SK-N-SH (cell line): ENCODE results near the gene TPRG1. TPM values are rescaled to one million over a fixed set of nuclear protein-coding genes. Genes with fewer than 3 reads are reported as not detected.

Source experiments
- CTCF ChIA-PET: fragments of 300-600, 350-600 bp; formaldehyde crosslinking; extraction: SDS; loops from one replicate; lab custom pipeline; 2021; lab: Yijun Ruan, JAX
- POLR2A ChIA-PET: fragments of 350-600 bp; sonication (Branson Sonifier 250); formaldehyde crosslinking; extraction: SDS; loops from one replicate; lab custom pipeline; 2020; ENCODE audit warnings: antibody characterized with exemption, inconsistent platforms; lab: Yijun Ruan, JAX
- DNase-seq: peaks from one replicate; pipeline ENCODE4 v3.0.0; 2012
- H2AFZ ChIP-seq: fragments of 200-600 bp; sonication (generic); 2 replicates; pipeline ENCODE4 v1.8.1; 2016; ENCODE audit warnings: antibody characterized with exemption, mild to moderate bottlenecking, low read depth
- H3F3A ChIP-seq: fragments of 200-600 bp; sonication (generic); replicated peaks from 2 replicates; pipeline ENCODE3; 2016; ENCODE audit warnings: antibody characterized with exemption, mild to moderate bottlenecking; ENCODE audit not compliant: insufficient read depth
- H3K27ac ChIP-seq, 2 experiments: fragments of 200-500 bp in 1 of 2; fragments of 200-600 bp in 1 of 2; sonication (Bioruptor generic) in 1 of 2; sonication (generic), shearing (Covaris generic) in 1 of 2; 2 replicates each; pipeline versions ENCODE4 v1.5.1 to v1.6.1; 2014 to 2016; ENCODE audit warnings: low read depth in 2 of 2, inconsistent platforms in 1 of 2, low read length in 1 of 2, mild to moderate bottlenecking in 1 of 2, mixed read lengths in 1 of 2
- H3K27me3 ChIP-seq: fragments of 200-600 bp; sonication (generic), shearing (Covaris generic); 2 replicates; pipeline ENCODE4 v1.6.1; 2016; ENCODE audit warnings: mixed run types; ENCODE audit not compliant: insufficient read depth
- H3K36me3 ChIP-seq, 2 experiments: fragments of 200-500 bp in 1 of 2; fragments of 200-600 bp in 1 of 2; sonication (Bioruptor generic) in 1 of 2; sonication (generic) in 1 of 2; replicated peaks in 1 of 2; 2 replicates each; pipeline versions ENCODE3 to v1.5.1; 2014 to 2016; ENCODE audit warnings: low read length in 1 of 2, mild to moderate bottlenecking in 1 of 2; ENCODE audit not compliant: insufficient read depth in 2 of 2, control insufficient read depth in 1 of 2
- H3K4me1 ChIP-seq, 2 experiments: fragments of 200-500 bp in 1 of 2; fragments of 200-600 bp in 1 of 2; sonication (Bioruptor generic) in 1 of 2; sonication (generic), shearing (Covaris generic) in 1 of 2; 2 replicates each; pipeline versions ENCODE4 v1.5.1 to v1.6.1; 2014 to 2016; ENCODE audit warnings: low read depth in 1 of 2, low read length in 1 of 2, mixed run types in 1 of 2; ENCODE audit not compliant: insufficient read depth in 2 of 2, control insufficient read depth in 1 of 2
- H3K4me2 ChIP-seq: fragments of 200-600 bp; sonication (generic), shearing (Covaris generic); 2 replicates; pipeline ENCODE4 v1.6.1; 2017; ENCODE audit warnings: mixed run types
- H3K4me3 ChIP-seq, 2 experiments: fragments of 200-500 bp in 1 of 2; fragments of 200-600 bp in 1 of 2; sonication (Bioruptor generic) in 1 of 2; sonication (generic), shearing (Covaris generic) in 1 of 2; 2 replicates each; pipeline versions ENCODE4 v1.5.1 to v1.8.1; 2014 to 2016; ENCODE audit warnings: low read depth in 2 of 2, inconsistent platforms in 1 of 2, low read length in 1 of 2, mild to moderate bottlenecking in 1 of 2, mixed read lengths in 1 of 2, moderate library complexity in 1 of 2
- H3K79me2 ChIP-seq: fragments of 200-600 bp; sonication (generic); 2 replicates; pipeline ENCODE4 v1.8.1; 2017; ENCODE audit warnings: mild to moderate bottlenecking; ENCODE audit not compliant: insufficient read depth
- H3K9ac ChIP-seq: fragments of 200-600 bp; sonication (generic); 2 replicates; pipeline ENCODE4 v1.6.1; 2017; ENCODE audit warnings: mixed run types
- H3K9me2 ChIP-seq: fragments of 200-600 bp; sonication (generic); 2 replicates; pipeline ENCODE4 v1.6.1; 2017; ENCODE audit warnings: mixed run types
- H3K9me3 ChIP-seq: fragments of 200-600 bp; sonication (generic); 2 replicates; pipeline ENCODE4 v1.6.1; 2017; ENCODE audit warnings: mixed run types, mild to moderate bottlenecking, moderate library complexity
- H4K20me1 ChIP-seq: fragments of 200-600 bp; sonication (generic); 2 replicates; pipeline ENCODE4 v1.6.1; 2017; ENCODE audit warnings: mild to moderate bottlenecking, mixed run types; ENCODE audit not compliant: insufficient read depth
- CHD2 ChIP-seq: fragments of 150-350 bp; IDR thresholded peaks from 2 replicates; pipeline ENCODE4 v1.6.1; 2018; ENCODE audit warnings: low read length; ENCODE audit not compliant: partially characterized antibody
- FOSL2 ChIP-seq: IDR thresholded peaks from 2 replicates; pipeline ENCODE4 v1.4.0; 2012; ENCODE audit warnings: low read depth, mild to moderate bottlenecking, moderate library complexity, borderline replicate concordance
- GATA2 ChIP-seq: sonication (generic); formaldehyde crosslinking; IDR thresholded peaks from 2 replicates; pipeline ENCODE4 v1.5.0; 2020; ENCODE audit warnings: mild to moderate bottlenecking, missing genetic modification reagents
- MEF2A ChIP-seq: IDR thresholded peaks from 2 replicates; pipeline ENCODE4 v1.4.0; 2012; ENCODE audit warnings: low read depth, borderline replicate concordance
- MXI1 ChIP-seq: IDR thresholded peaks from 2 replicates; pipeline ENCODE4 v1.6.1; 2012; ENCODE audit warnings: mild to moderate bottlenecking, low read depth, low read length, improper control_type of control experiment
- PBX3 ChIP-seq: IDR thresholded peaks from 2 replicates; pipeline ENCODE4; 2012
- POLR2AphosphoS5 ChIP-seq: IDR thresholded peaks from 2 replicates; pipeline ENCODE4 v1.6.1; 2012; ENCODE audit warnings: low read depth, low read length
- RAD21 ChIP-seq: IDR thresholded peaks from 2 replicates; pipeline ENCODE4 v1.6.1; 2012; ENCODE audit warnings: mild to moderate bottlenecking, low read length
- RFX5 ChIP-seq: IDR thresholded peaks from 2 replicates; pipeline ENCODE4 v1.6.1; 2012; ENCODE audit warnings: mild to moderate bottlenecking, improper control_type of control experiment, low read length
- RXRA ChIP-seq: IDR thresholded peaks from 2 replicates; pipeline ENCODE4 v1.4.0; 2012; ENCODE audit warnings: low read depth, mild to moderate bottlenecking, borderline replicate concordance
- SIN3A ChIP-seq: IDR thresholded peaks from 2 replicates; pipeline ENCODE4 v1.6.1; 2012; ENCODE audit warnings: low read depth, mild to moderate bottlenecking, low read length, moderate library complexity, borderline replicate concordance
- TCF12 ChIP-seq: IDR thresholded peaks from 2 replicates; pipeline ENCODE4 v1.4.0; 2012
- USF1 ChIP-seq: IDR thresholded peaks from 2 replicates; pipeline ENCODE4 v1.4.0; 2012; ENCODE audit warnings: low read depth, borderline replicate concordance
- YY1 ChIP-seq: IDR thresholded peaks from 2 replicates; pipeline ENCODE4 v1.4.0; 2012; ENCODE audit warnings: low read depth, mild to moderate bottlenecking
- WGBS: methylation state at CpG from one replicate; pipeline ENCODE4 v1.1.6; 2017; ENCODE audit warnings: low lambda C conversion rate; 5-methylcytosine and 5-hydroxymethylcytosine counted together
- polyA plus RNA-seq, 3 experiments: library from polyadenylated mRNA; depleted of rRNA; stranded (reverse); fragments of >200 nt; gene quantifications; 2 replicates each; pipeline ENCODE4 v1.2.3, GENCODE V29; 2012

Gene TPRG1
- polyA plus RNA-seq, 1 of the 3 experiments (the other 2 are of a cell fraction), result 0.64 TPM

- POLR2A ChIA-PET, result no interaction called here
Measured at GRCh38 chr3:189229196-189229828, 57.5 kb downstream of the TPRG1 start.

GRCh38 chr3:189232790-189233189, 61.0 kb downstream of the TPRG1 start:
- Histone ChIP-seq H3K36me3 (no peaks in the 10 kb centered on the region), H3K9ac (no peak overlapping the region), H3K79me2 (no peaks in the 10 kb centered on the region), H3K9me3 (no peaks in the 10 kb centered on the region), H3F3A (peaks cover 4% of the 10 kb centered on the region), H3K27ac (no peak overlapping the region), H3K4me3 (no peak overlapping the region), H3K4me2 (no peak overlapping the region; the same call in 1 of the 2 replicates), H4K20me1 (no peaks in the 10 kb centered on the region), H3K9me2 (no peaks in the 10 kb centered on the region), H3K4me1 (no peaks in the 10 kb centered on the region), H3K27me3 (peaks cover 9% of the 10 kb centered on the region; the same call in 1 of the 2 replicates), H2AFZ (peak overlapping the region; percentile 19; the same call in 1 of the 2 replicates)
- 10% methylated on average over 3 of the region's 3 CpGs for WGBS
- CTCF ChIA-PET, result interaction anchor here (0.5 to 10.0 kb wide), 19 partner anchors 9 to 1957 kb away, joined by 3 to 131 read pairs (median 3); no protein-coding TSS in a partner anchor
- TF ChIP-seq POLR2AphosphoS5 (no peak), YY1 (no peak), CHD2 (no peak), RXRA (no peak), RFX5 (no peak), SIN3A (no peak), GATA2 (CRISPR knock-in tag) (no peak), PBX3 (no peak), MXI1 (no peak), FOSL2 (no peak), TCF12 (no peak), MEF2A (no peak), USF1 (no peak)
- POLR2A ChIA-PET, result no interaction called here
- no peak for DNase-seq

More at GRCh38 chr3:189229196-189229828, 57.5 kb downstream of the TPRG1 start:
- H3K27me3 ChIP-seq, result peaks cover 16% of the 10 kb centered on the region; the same call in 1 of the 2 replicates
- H3K4me3 ChIP-seq, result no peak overlapping the region
- WGBS, result 11% methylated on average over 5 of the region's 5 CpGs
- H3K36me3 ChIP-seq, result no peaks in the 10 kb centered on the region
- no peaks in the 10 kb centered on the region for H3K9me2 ChIP-seq
- H3K9me3 ChIP-seq, result no peaks in the 10 kb centered on the region
- DNase-seq, result no peak
- no peaks in the 10 kb centered on the region for H3K79me2 ChIP-seq
- no peak overlapping the region for H3K9ac ChIP-seq
- CTCF ChIA-PET, result interaction anchor here (1.0 to 10.0 kb wide), 2 partner anchors 1484 to 1491 kb away, joined by 3 to 131 read pairs; partner anchors contain the start of gene BCL6
- peaks cover 4% of the 10 kb centered on the region for H3F3A ChIP-seq
- no peak overlapping the region for H3K4me2 ChIP-seq
- no peaks in the 10 kb centered on the region for H4K20me1 ChIP-seq
- no peaks in the 10 kb centered on the region for H3K4me1 ChIP-seq
- no peak overlapping the region for H3K27ac ChIP-seq
- no peak for TF ChIP-seq RAD21
- H2AFZ ChIP-seq, result no peak overlapping the region
